CD4-positive, CD25-positive, alpha-beta regulatory T cell (primary cell): Measurements from ENCODE around the gene HLA-DPA1. TPM values are rescaled to one million over a fixed set of nuclear protein-coding genes. Genes with fewer than 3 reads are reported as not detected.
A peak's percentile ranks its signal among the peaks of the same experiment; 100 is the strongest.

ENCODE experiments used
- ATAC-seq, 2 donors: fragments of 150-1000 bp; cut with Tn5 transposase; one replicate each; pipeline ENCODE4 v1.10.0; 2021; ENCODE audit warnings: low read depth in 2 of 2, moderate number of reproducible peaks in 2 of 2, moderate library complexity in 1 of 2
- DNase-seq, 3 donors: peaks; one replicate each; pipeline versions ENCODE4 v3.0.0 to v3.0.0-alpha.2; 2012 to 2022; ENCODE audit warnings: mixed read lengths in 1 of 3
- H3K27ac ChIP-seq: one replicate; pipeline ENCODE4 v1.7.0; 2013; ENCODE audit warnings: mild to moderate bottlenecking, low read length; ENCODE audit not compliant: insufficient read depth, poor library complexity, severe bottlenecking
- H3K27me3 ChIP-seq: one replicate; pipeline ENCODE4 v1.7.0; 2013; ENCODE audit warnings: low read length; ENCODE audit not compliant: control insufficient read depth, insufficient read depth
- H3K36me3 ChIP-seq: one replicate; pipeline ENCODE4 v1.7.0; 2013; ENCODE audit warnings: mild to moderate bottlenecking, low read length, moderate library complexity; ENCODE audit not compliant: control insufficient read depth, insufficient read depth
- H3K4me1 ChIP-seq: 2 replicates; pipeline ENCODE4 v1.7.0; 2013; ENCODE audit warnings: mild to moderate bottlenecking, low read length; ENCODE audit not compliant: insufficient read depth, control insufficient read depth, poor library complexity, severe bottlenecking
- H3K4me3 ChIP-seq: one replicate; pipeline ENCODE4 v1.7.0; 2013; ENCODE audit warnings: low read depth, mild to moderate bottlenecking, low read length, moderate library complexity
- H3K9me3 ChIP-seq, 2 experiments: 1 replicate in 1 of 2; 2 replicates in 1 of 2; pipeline ENCODE4 v1.7.0; 2013; ENCODE audit warnings: low read length in 2 of 2, mild to moderate bottlenecking in 1 of 2, moderate library complexity in 1 of 2; ENCODE audit not compliant: control insufficient read depth in 2 of 2
- H3K27ac Mint-ChIP-seq, 3 donors: one replicate each; pipeline ENCODE4 v1.8.0; 2020 to 2022; ENCODE audit warnings: mild to moderate bottlenecking in 3 of 3, mixed read lengths in 3 of 3, moderate library complexity in 2 of 3
- H3K27me3 Mint-ChIP-seq: one replicate; pipeline ENCODE4 v1.8.0; 2022; ENCODE audit warnings: mild to moderate bottlenecking, mixed read lengths
- H3K36me3 Mint-ChIP-seq: one replicate; pipeline ENCODE4 v1.8.0; 2020; ENCODE audit warnings: mixed read lengths
- H3K4me1 Mint-ChIP-seq, 4 donors: one replicate each; pipeline ENCODE4 v1.8.0; 2020 to 2022; ENCODE audit warnings: mixed read lengths in 4 of 4, mild to moderate bottlenecking in 1 of 4
- H3K4me3 Mint-ChIP-seq, 4 donors: one replicate each; pipeline ENCODE4 v1.8.0; 2020 to 2022; ENCODE audit warnings: mild to moderate bottlenecking in 4 of 4, mixed read lengths in 4 of 4, moderate library complexity in 3 of 4
- H3K9me3 Mint-ChIP-seq, 7 donors: one replicate each; pipeline ENCODE4 v1.8.0; 2020 to 2022; ENCODE audit warnings: mixed read lengths in 7 of 7, mild to moderate bottlenecking in 3 of 7, moderate library complexity in 2 of 7
- polyA plus RNA-seq, 4 donors: library from polyadenylated mRNA; unstranded; fragments of 300-500 nt; fragmentation: Illumina TruSeq; gene quantifications; one replicate each; pipeline ENCODE4 v1.2.3, GENCODE V29; 2021
- total RNA-seq: library from RNA; stranded (reverse); gene quantifications from one replicate; pipeline ENCODE4 v1.2.3, GENCODE V29; 2022

Gene HLA-DPA1
- total and polyA plus RNA-seq, 5 donors from 2014 or later = 97.9 to 292 (median 178) TPM

DNA sequence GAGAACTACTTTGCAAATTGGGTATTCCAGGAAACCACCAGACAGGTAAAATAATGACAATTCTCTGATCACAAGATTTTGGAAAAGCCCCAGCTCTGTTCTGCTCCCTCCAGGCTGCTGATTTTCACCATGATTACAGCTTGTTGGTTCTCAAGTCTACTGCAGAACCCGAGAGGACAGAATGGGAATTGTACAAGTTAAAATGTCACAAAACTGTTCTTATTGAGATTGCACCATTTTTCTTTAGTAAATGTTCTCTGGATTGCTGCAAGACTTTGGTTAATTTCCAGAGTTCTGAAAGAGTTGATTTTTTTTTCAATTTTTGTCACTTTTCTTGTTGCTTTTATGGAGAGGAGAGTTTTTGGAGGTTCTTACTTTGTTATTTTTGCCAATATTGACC is 36.9 kb downstream of the HLA-DPA1 start:
- DNase-seq (no peak), ATAC-seq (no peak)
- H3K27me3 ChIP-seq = peaks cover 11% of the 10 kb centered on the region
- no peak overlapping the region for H3K27ac ChIP-seq
- peaks cover 5 to 11% of the 10 kb centered on the region in 2 experiments for H3K9me3 ChIP-seq
- Mint-ChIP-seq H3K27me3 (peaks cover 30% of the 10 kb centered on the region), H3K27ac (no peak overlapping the region), H3K36me3 (no peaks in the 10 kb centered on the region), H3K4me3 (no peak overlapping the region), H3K4me1 (no peaks in the 10 kb centered on the region), H3K9me3 (peaks cover 0 to 17% (median 2%) of the 10 kb centered on the region in 7 donors)
- no peak overlapping the region for H3K4me3 ChIP-seq
- H3K36me3 ChIP-seq = no peaks in the 10 kb centered on the region
- H3K4me1 ChIP-seq = no peaks in the 10 kb centered on the region

GRCh38 chr6:33034554-33034953 is 38.9 kb downstream of the HLA-DPA1 start:
- Histone ChIP-seq H3K9me3 (peaks cover 5 to 11% of the 10 kb centered on the region in 2 experiments), H3K27ac (no peak overlapping the region), H3K4me1 (peaks cover 2% of the 10 kb centered on the region), H3K27me3 (peaks cover 8% of the 10 kb centered on the region), H3K36me3 (no peaks in the 10 kb centered on the region), H3K4me3 (no peak overlapping the region)
- DNase-seq = no peak
- ATAC-seq = no peak
- H3K4me3 Mint-ChIP-seq = peak overlapping the region in 1 of 4 donors; percentile 69
- peaks cover 0 to 9% (median 4%) of the 10 kb centered on the region in 4 donors for H3K4me1 Mint-ChIP-seq
- H3K9me3 Mint-ChIP-seq = peaks cover 0 to 17% (median 1%) of the 10 kb centered on the region in 7 donors
- H3K27ac Mint-ChIP-seq = peak overlapping the region in 1 of 3 donors; percentile 73
- no peaks in the 10 kb centered on the region for H3K36me3 Mint-ChIP-seq
- H3K27me3 Mint-ChIP-seq = peaks cover 20% of the 10 kb centered on the region

DNA sequence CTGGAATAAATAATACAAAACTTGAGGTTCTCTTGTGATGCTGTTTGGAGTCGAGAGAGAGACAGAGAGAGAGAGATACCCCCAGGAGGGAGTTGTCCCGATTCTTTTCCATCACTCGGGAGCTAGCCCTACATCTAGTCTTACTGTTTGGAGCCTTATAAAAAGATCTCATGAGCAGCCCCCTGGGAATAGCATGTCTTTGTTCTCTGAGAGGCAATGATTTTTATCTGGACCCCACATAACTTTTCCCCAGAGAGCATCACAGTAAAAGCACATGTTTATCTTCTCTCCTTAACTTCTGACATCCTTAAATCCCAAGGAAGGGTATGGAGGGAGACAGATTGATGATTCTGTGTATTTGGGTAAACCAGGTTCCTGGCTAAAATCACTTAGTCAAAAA is 43.2 kb downstream of the HLA-DPA1 start:
- H3K27ac Mint-ChIP-seq = peak overlapping the region; percentile 22 to 73 (median 33)
- no peaks in the 10 kb centered on the region for H3K36me3 ChIP-seq
- no peak for DNase-seq
- peaks cover 5% of the 10 kb centered on the region in 2 experiments for H3K9me3 ChIP-seq
- H3K27ac ChIP-seq = peak overlapping the region; percentile 55
- peaks cover 2% of the 10 kb centered on the region for H3K27me3 Mint-ChIP-seq
- H3K4me3 ChIP-seq = no peak overlapping the region
- H3K36me3 Mint-ChIP-seq = no peaks in the 10 kb centered on the region
- H3K4me3 Mint-ChIP-seq = no peak overlapping the region
- peaks cover 0 to 8% (median 2%) of the 10 kb centered on the region in 7 donors for H3K9me3 Mint-ChIP-seq
- H3K4me1 ChIP-seq = peaks cover 9% of the 10 kb centered on the region
- ATAC-seq = no peak
- H3K4me1 Mint-ChIP-seq = peaks cover 0 to 26% (median 9%) of the 10 kb centered on the region in 4 donors
- H3K27me3 ChIP-seq = no peaks in the 10 kb centered on the region

DNA sequence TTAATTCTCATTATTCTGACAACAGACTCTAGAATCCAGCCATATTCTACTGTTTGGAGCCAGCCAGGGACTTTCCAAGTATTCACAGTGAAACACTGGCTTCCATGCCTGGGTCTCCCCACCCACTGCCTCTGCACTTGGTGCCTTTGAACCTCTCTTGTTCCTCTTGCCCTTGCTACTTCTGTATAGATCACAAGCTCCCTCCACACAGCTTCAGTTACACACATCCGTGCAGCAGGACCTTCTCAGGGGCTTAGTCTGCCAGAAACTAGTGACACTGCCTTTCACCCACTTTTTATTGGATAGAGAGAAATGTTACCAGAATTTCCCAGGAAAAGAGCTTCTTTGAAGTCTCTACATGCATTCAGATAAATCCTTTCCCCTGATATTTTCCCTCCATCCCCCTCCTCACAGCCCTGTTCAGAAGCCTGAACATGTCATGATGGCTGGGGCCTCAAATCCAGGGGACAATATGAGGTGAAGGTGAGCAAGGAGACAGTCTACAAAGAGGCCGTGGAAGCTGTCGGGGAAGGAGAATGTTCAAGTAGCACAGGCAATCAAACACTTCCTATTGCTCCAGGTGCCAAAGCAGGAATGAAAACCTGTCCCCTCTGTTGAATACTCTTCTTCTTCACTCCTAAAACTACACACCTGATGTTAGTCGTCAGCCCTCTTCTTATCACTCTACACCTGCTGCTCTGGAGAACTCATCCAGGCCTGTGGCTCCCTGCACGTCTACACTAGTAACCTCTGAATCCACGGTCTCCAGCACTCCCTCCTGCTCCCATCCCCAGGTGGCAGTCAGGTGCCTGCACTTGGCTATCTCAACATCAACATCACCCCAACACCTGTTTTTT is 43.9 kb downstream of the HLA-DPA1 start:
- peaks cover 0 to 2% (median 1%) of the 10 kb centered on the region in 7 donors for H3K9me3 Mint-ChIP-seq
- no peaks in the 10 kb centered on the region for H3K36me3 Mint-ChIP-seq
- Histone ChIP-seq H3K36me3 (no peaks in the 10 kb centered on the region), H3K27ac (peak overlapping the region; percentile 55), H3K4me1 (peaks cover 9% of the 10 kb centered on the region), H3K27me3 (no peaks in the 10 kb centered on the region), H3K4me3 (peak overlapping the region; percentile 38), H3K9me3 (no peaks in the 10 kb centered on the region)
- DNase-seq (peak in 2 of 3 donors; percentile 15 to 67), ATAC-seq (peak; percentile 75 to 85)
- H3K4me1 Mint-ChIP-seq = peaks cover 0 to 26% (median 9%) of the 10 kb centered on the region in 4 donors
- H3K4me3 Mint-ChIP-seq = peak overlapping the region in 2 of 4 donors; percentile 2 to 5
- H3K27me3 Mint-ChIP-seq = no peaks in the 10 kb centered on the region
- H3K27ac Mint-ChIP-seq = peak overlapping the region; percentile 22 to 84 (median 73)

- DNase-seq (no peak), ATAC-seq (no peak)
- Histone ChIP-seq H3K27me3 (no peaks in the 10 kb centered on the region), H3K36me3 (no peaks in the 10 kb centered on the region), H3K4me1 (peaks cover 9% of the 10 kb centered on the region), H3K4me3 (no peak overlapping the region), H3K9me3 (no peaks in the 10 kb centered on the region), H3K27ac (no peak overlapping the region)
- peaks cover 0 to 2% (median 0%) of the 10 kb centered on the region in 7 donors for H3K9me3 Mint-ChIP-seq
- H3K4me1 Mint-ChIP-seq = peaks cover 0 to 26% (median 9%) of the 10 kb centered on the region in 4 donors
- no peaks in the 10 kb centered on the region for H3K36me3 Mint-ChIP-seq
- H3K27me3 Mint-ChIP-seq = no peaks in the 10 kb centered on the region
- H3K4me3 Mint-ChIP-seq = peak overlapping the region in 1 of 4 donors; percentile 68
- no peak overlapping the region for H3K27ac Mint-ChIP-seq
Measured at GRCh38 chr6:33028220-33028849, 45.1 kb downstream of the HLA-DPA1 start.

DNA sequence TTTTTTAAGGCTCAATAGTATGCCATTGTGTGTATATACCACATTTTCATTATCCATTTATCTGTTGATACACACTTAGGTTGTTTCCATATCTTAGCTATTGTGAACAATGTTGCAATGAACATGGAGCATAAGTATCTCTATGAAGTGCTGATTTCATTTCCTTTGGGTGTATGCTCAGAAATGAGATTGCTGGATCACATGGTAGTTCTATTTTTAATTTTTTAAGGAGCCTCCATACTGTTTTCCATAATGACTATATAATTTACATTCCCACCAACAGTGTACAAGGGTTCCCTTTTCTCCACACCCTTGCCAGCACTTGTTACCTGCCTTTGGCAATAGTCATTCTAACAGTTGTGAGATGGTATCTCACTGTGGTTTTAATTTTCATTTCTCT is 48.9 kb downstream of the HLA-DPA1 start:
- Mint-ChIP-seq H3K36me3 (no peaks in the 10 kb centered on the region), H3K4me1 (peaks cover 0 to 26% (median 8%) of the 10 kb centered on the region in 4 donors), H3K27ac (no peak overlapping the region), H3K4me3 (no peak overlapping the region), H3K9me3 (peaks cover 0 to 2% (median 0%) of the 10 kb centered on the region in 7 donors), H3K27me3 (no peaks in the 10 kb centered on the region)
- H3K4me3 ChIP-seq = no peak overlapping the region
- H3K4me1 ChIP-seq = peaks cover 7% of the 10 kb centered on the region
- no peaks in the 10 kb centered on the region for H3K36me3 ChIP-seq
- H3K27me3 ChIP-seq = no peaks in the 10 kb centered on the region
- DNase-seq (no peak), ATAC-seq (no peak)
- H3K9me3 ChIP-seq = no peaks in the 10 kb centered on the region
- H3K27ac ChIP-seq = no peak overlapping the region

GRCh38 chr6:33023536-33023935 is 49.9 kb downstream of the HLA-DPA1 start:
- Histone ChIP-seq H3K4me3 (no peak overlapping the region), H3K4me1 (peaks cover 10% of the 10 kb centered on the region), H3K9me3 (no peaks in the 10 kb centered on the region), H3K27me3 (no peaks in the 10 kb centered on the region), H3K27ac (no peak overlapping the region), H3K36me3 (no peaks in the 10 kb centered on the region)
- Mint-ChIP-seq H3K27me3 (no peaks in the 10 kb centered on the region), H3K4me1 (peaks cover 6 to 27% (median 13%) of the 10 kb centered on the region in 4 donors), H3K36me3 (no peaks in the 10 kb centered on the region), H3K9me3 (peaks cover 0 to 2% (median 0%) of the 10 kb centered on the region in 7 donors), H3K27ac (no peak overlapping the region), H3K4me3 (no peak overlapping the region)
- ATAC-seq (no peak), DNase-seq (no peak)
